ENCODE data around the gene ST6GALNAC2. TPM values are rescaled to one million over a fixed set of nuclear protein-coding genes. Genes with fewer than 3 reads are reported as not detected.

Gene ST6GALNAC2
- polyA plus RNA-seq, 1 donor (not counting 4 experiments of a cell fraction or from before 2014, with no cell fraction given): 45.8 TPM

DNA sequence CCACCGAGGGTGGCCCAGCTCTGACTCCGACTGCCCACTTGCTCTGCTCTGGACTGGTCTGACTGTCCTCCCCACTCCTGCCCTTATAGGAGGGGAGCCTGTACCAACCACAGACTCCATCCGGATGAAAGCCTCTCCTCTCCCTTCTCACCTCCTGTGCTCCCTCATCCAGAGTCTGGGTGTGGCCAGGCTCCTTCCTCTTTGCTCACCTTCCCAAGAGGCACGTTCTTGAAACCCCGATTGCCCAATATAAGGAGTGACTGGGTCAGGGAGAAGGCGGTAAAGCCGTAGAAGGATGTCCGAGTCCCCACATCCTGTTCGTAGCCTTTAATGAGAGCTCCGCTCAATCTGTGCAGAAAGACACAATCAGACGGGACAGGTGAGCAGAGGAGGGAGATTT, 40.8 kb upstream of the ST6GALNAC2 start:
- no peak for TF ChIP-seq EZH2 (IDR thresholded peaks at IDR 0.05; ENCODE audit: low read length)
- TF ChIP-seq, protein P1, sequence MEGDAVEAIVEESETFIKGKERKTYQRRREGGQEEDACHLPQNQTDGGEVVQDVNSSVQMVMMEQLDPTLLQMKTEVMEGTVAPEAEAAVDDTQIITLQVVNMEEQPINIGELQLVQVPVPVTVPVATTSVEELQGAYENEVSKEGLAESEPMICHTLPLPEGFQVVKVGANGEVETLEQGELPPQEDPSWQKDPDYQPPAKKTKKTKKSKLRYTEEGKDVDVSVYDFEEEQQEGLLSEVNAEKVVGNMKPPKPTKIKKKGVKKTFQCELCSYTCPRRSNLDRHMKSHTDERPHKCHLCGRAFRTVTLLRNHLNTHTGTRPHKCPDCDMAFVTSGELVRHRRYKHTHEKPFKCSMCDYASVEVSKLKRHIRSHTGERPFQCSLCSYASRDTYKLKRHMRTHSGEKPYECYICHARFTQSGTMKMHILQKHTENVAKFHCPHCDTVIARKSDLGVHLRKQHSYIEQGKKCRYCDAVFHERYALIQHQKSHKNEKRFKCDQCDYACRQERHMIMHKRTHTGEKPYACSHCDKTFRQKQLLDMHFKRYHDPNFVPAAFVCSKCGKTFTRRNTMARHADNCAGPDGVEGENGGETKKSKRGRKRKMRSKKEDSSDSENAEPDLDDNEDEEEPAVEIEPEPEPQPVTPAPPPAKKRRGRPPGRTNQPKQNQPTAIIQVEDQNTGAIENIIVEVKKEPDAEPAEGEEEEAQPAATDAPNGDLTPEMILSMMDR (optimal IDR thresholded peaks at IDR 0.05 in 1 of 3, IDR thresholded peaks at IDR 0.05 in 1 of 3, conservative IDR thresholded peaks at IDR 0.05 in 1 of 3; ENCODE audit: extremely low read depth in 1 of 3, insufficient read depth in 2 of 3, low read length in 3 of 3): no peak
- no peak overlapping the region for H3K27ac ChIP-seq (ENCODE audit: control insufficient read depth, insufficient read depth, low read length)
- H4K20me1 ChIP-seq (ENCODE audit: control insufficient read depth, extremely low read depth, insufficient read depth, low read length): no peaks in the 10 kb centered on the region
- dilution Hi-C loops (cut with MboI; ENCODE audit: extremely low pct_ligation_motif_present, low sequenced_read_pairs): no loop called here
- H3K4me2 ChIP-seq (ENCODE audit: control insufficient read depth, extremely low read depth, insufficient read depth, low read depth, low read length): no peak overlapping the region
- H3K9me3 ChIP-seq (ENCODE audit: control insufficient read depth, low read depth, low read length): no peaks in the 10 kb centered on the region
- no peaks in the 10 kb centered on the region for H3K79me2 ChIP-seq (ENCODE audit: control insufficient read depth, insufficient read depth, low read length)
- FAIRE-seq: no peak
- peaks cover 5% of the 10 kb centered on the region for H3K27me3 ChIP-seq (ENCODE audit: control insufficient read depth, extremely low read depth, insufficient read depth, low read length)
- no peaks in the 10 kb centered on the region for H3K9me1 ChIP-seq (ENCODE audit: control insufficient read depth, extremely low read depth, insufficient read depth, low read length)
- no peak overlapping the region for H2AFZ ChIP-seq (ENCODE audit: control insufficient read depth, low read length)
- H3K9ac ChIP-seq (ENCODE audit: control insufficient read depth, extremely low read depth, insufficient read depth, low read length): no peak overlapping the region
- no peak overlapping the region for H3K4me3 ChIP-seq (ENCODE audit: control insufficient read depth in 2 of 3, extremely low read depth in 1 of 3, insufficient read depth in 2 of 3, low read depth in 1 of 3, low read length in 3 of 3)
- no peak for DNase-seq (ENCODE audit: low read depth, low spot score)
- H3K36me3 ChIP-seq (ENCODE audit: control insufficient read depth in 2 of 2, extremely low read depth in 1 of 2, insufficient read depth in 2 of 2, low read length in 2 of 2): no peaks in the 10 kb centered on the region
- peaks cover 9% of the 10 kb centered on the region for H3K4me1 ChIP-seq (ENCODE audit: control insufficient read depth, extremely low read depth, insufficient read depth, low read length)

DNA sequence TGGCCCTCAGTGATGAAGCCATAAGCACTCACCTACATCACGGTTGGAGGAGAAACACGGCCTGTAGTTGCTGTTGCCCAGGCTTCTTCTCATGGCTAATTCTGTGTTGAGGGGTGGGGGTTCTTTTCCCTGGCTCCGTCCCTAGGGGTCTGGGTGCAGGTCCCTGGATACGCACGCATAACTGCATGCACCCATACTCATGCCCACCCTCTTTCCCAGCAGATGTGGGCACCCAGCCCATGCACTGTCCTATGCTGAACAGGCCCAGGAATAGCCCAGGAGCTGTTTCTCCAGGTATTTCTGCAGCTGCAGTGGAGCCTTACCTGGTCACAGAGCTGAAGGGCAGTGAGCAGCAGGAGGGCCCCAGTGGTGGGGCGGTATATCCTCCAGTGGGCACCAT, 39.8 kb upstream of the ST6GALNAC2 start:
- TF ChIP-seq EZH2 (IDR thresholded peaks at IDR 0.05; ENCODE audit: low read length): no peak
- TF ChIP-seq, protein P1 (optimal IDR thresholded peaks at IDR 0.05 in 1 of 3, IDR thresholded peaks at IDR 0.05 in 1 of 3, conservative IDR thresholded peaks at IDR 0.05 in 1 of 3; ENCODE audit: extremely low read depth in 1 of 3, insufficient read depth in 2 of 3, low read length in 3 of 3): no peak
- Histone ChIP-seq H2AFZ (ENCODE audit: control insufficient read depth, low read length) (no peak overlapping the region), H3K9me1 (ENCODE audit: control insufficient read depth, extremely low read depth, insufficient read depth, low read length) (no peaks in the 10 kb centered on the region), H3K4me1 (ENCODE audit: control insufficient read depth, extremely low read depth, insufficient read depth, low read length) (peaks cover 9% of the 10 kb centered on the region), H3K4me2 (ENCODE audit: control insufficient read depth, extremely low read depth, insufficient read depth, low read depth, low read length) (no peak overlapping the region), H3K9me3 (ENCODE audit: control insufficient read depth, low read depth, low read length) (no peaks in the 10 kb centered on the region), H3K4me3 (ENCODE audit: control insufficient read depth in 2 of 3, extremely low read depth in 1 of 3, insufficient read depth in 2 of 3, low read depth in 1 of 3, low read length in 3 of 3) (no peak overlapping the region), H3K27me3 (ENCODE audit: control insufficient read depth, extremely low read depth, insufficient read depth, low read length) (peaks cover 5% of the 10 kb centered on the region), H3K36me3 (ENCODE audit: control insufficient read depth in 2 of 2, extremely low read depth in 1 of 2, insufficient read depth in 2 of 2, low read length in 2 of 2) (no peaks in the 10 kb centered on the region), H4K20me1 (ENCODE audit: control insufficient read depth, extremely low read depth, insufficient read depth, low read length) (no peaks in the 10 kb centered on the region), H3K9ac (ENCODE audit: control insufficient read depth, extremely low read depth, insufficient read depth, low read length) (no peak overlapping the region), H3K27ac (ENCODE audit: control insufficient read depth, insufficient read depth, low read length) (no peak overlapping the region), H3K79me2 (ENCODE audit: control insufficient read depth, insufficient read depth, low read length) (no peaks in the 10 kb centered on the region)
- no peak for FAIRE-seq
- dilution Hi-C loops (cut with MboI; ENCODE audit: extremely low pct_ligation_motif_present, low sequenced_read_pairs): no loop called here
- no peak for DNase-seq (ENCODE audit: low read depth, low spot score)
